ENCODE measurements around the gene SLC46A1. TPM values are rescaled to one million over a fixed set of nuclear protein-coding genes. Genes with fewer than 3 reads are reported as not detected.

The SLC46A1 gene
- total and polyA plus RNA-seq, 2 of the 13 experiments (the other 11 are each of a cell fraction or from before 2014, with no cell fraction given) = 19.6 to 22.6 TPM

- Histone ChIP-seq H3K9ac (ENCODE audit: insufficient read depth, low read depth, low read length) (no peak overlapping the region), H3K4me3 (replicated peaks in 1 of 3; ENCODE audit: insufficient read depth in 1 of 3, low read depth in 2 of 3, low read length in 3 of 3) (no peak overlapping the region), H3K79me2 (ENCODE audit: insufficient read depth, low read length) (no peaks in the 10 kb centered on the region), H3K9me3 (ENCODE audit: low read length) (no peaks in the 10 kb centered on the region), H2AFZ (ENCODE audit: low read length) (no peak overlapping the region), H4K20me1 (ENCODE audit: insufficient read depth, low read length) (no peaks in the 10 kb centered on the region), H3K4me2 (ENCODE audit: low read depth, low read length) (no peak overlapping the region), H3K27me3 (ENCODE audit: control insufficient read depth in 1 of 2, insufficient read depth in 2 of 2, low read length in 2 of 2) (no peaks in the 10 kb centered on the region), H3K4me1 (ENCODE audit: insufficient read depth, low read length) (peaks cover 31% of the 10 kb centered on the region), H3K27ac (ENCODE audit: extremely low read length, insufficient read depth, low read length) (no peak overlapping the region), H3K36me3 (replicated peaks in 1 of 2; ENCODE audit: control insufficient read depth in 1 of 2, insufficient read depth in 2 of 2, low read length in 2 of 2) (peaks cover 0 to 5% of the 10 kb centered on the region in 2 experiments; a peak in 3 of 5 replicates)
- no TSS peak for BruUV-seq (replicated peaks)
- TF ChIP-seq HNRNPK (IDR thresholded peaks at IDR 0.05; ENCODE audit: low read depth, low read length, poor library complexity, severe bottlenecking) (peak; percentile 37), ZNF710 (CRISPR knock-in tag; IDR thresholded peaks at IDR 0.05; ENCODE audit: borderline replicate concordance) (no peak)
- WGBS (ENCODE audit: low lambda C conversion rate) = 76% methylated on average over 7 of the region's 7 CpGs
- intact Hi-C loops (cut with micrococcal nuclease; ENCODE audit: unreplicated experiment) = no loop called here
- ATAC-seq = no peak
- in situ Hi-C loops (cut with HindIII; ENCODE audit: extremely low pct_ligation_motif_present, low pct_unique_long_range_greater_than_20kb) = no loop called here
- DNase-seq (ENCODE audit: low spot score) = no peak
- no peak for FAIRE-seq
- CTCF ChIA-PET (ENCODE audit: low intra/inter-chr PET ratio, low total read pairs) = no interaction called here
- POLR2A ChIA-PET = interaction anchor here (1.2 to 4.8 kb wide), 4 partner anchors 11 to 26 kb away, joined by 3 to 33 read pairs (median 14); partner anchors contain the start of genes SLC46A1 and VTN
Measured at GRCh38 chr17:28394337-28395116, 11.5 kb downstream of the SLC46A1 start.

GRCh38 chr17:28392491-28392890, 13.5 kb downstream of the SLC46A1 start:
- Histone ChIP-seq H3K79me2 (ENCODE audit: insufficient read depth, low read length) (no peaks in the 10 kb centered on the region), H3K4me2 (ENCODE audit: low read depth, low read length) (no peak overlapping the region), H3K27me3 (ENCODE audit: control insufficient read depth in 1 of 2, insufficient read depth in 2 of 2, low read length in 2 of 2) (no peaks in the 10 kb centered on the region), H3K36me3 (replicated peaks in 1 of 2; ENCODE audit: control insufficient read depth in 1 of 2, insufficient read depth in 2 of 2, low read length in 2 of 2) (no peaks in the 10 kb centered on the region), H2AFZ (ENCODE audit: low read length) (no peak overlapping the region), H3K4me3 (replicated peaks in 1 of 3; ENCODE audit: insufficient read depth in 1 of 3, low read depth in 2 of 3, low read length in 3 of 3) (no peak overlapping the region), H4K20me1 (ENCODE audit: insufficient read depth, low read length) (no peaks in the 10 kb centered on the region), H3K9me3 (ENCODE audit: low read length) (no peaks in the 10 kb centered on the region), H3K9ac (ENCODE audit: insufficient read depth, low read depth, low read length) (no peak overlapping the region), H3K4me1 (ENCODE audit: insufficient read depth, low read length) (peaks cover 10% of the 10 kb centered on the region), H3K27ac (ENCODE audit: extremely low read length, insufficient read depth, low read length) (no peak overlapping the region)
- ChIA-PET CTCF (ENCODE audit: low intra/inter-chr PET ratio, low total read pairs) (no interaction called here), POLR2A (interaction anchor here (1.4 to 1.7 kb wide), 2 partner anchors 12 to 22 kb away, joined by 4 to 6 read pairs; partner anchors contain the start of gene VTN)
- ATAC-seq = no peak
- intact Hi-C loops (cut with micrococcal nuclease; ENCODE audit: unreplicated experiment) = no loop called here
- DNase-seq (ENCODE audit: low spot score) = no peak
- no peak for FAIRE-seq
- no TSS peak for BruUV-seq (replicated peaks)
- 94% methylated on average over 7 of the region's 10 CpGs for WGBS (ENCODE audit: low lambda C conversion rate)
- in situ Hi-C loops (cut with HindIII; ENCODE audit: extremely low pct_ligation_motif_present, low pct_unique_long_range_greater_than_20kb) = no loop called here
- no peak for TF ChIP-seq FOXO4 (CRISPR knock-in tag; conservative IDR thresholded peaks at IDR 0.05)
- TF ChIP-seq ZNF746 (CRISPR knock-in tag; IDR thresholded peaks at IDR 0.05) = no peak
- no peak for TF ChIP-seq ZSCAN21 (CRISPR knock-in tag; IDR thresholded peaks at IDR 0.05; ENCODE audit: borderline replicate concordance)
- TF ChIP-seq IRF9 (CRISPR knock-in tag; IDR thresholded peaks at IDR 0.05; ENCODE audit: borderline replicate concordance) = no peak
- no peak for TF ChIP-seq MTF1 (CRISPR knock-in tag; IDR thresholded peaks at IDR 0.05)
- TF ChIP-seq TBX2 (CRISPR knock-in tag; IDR thresholded peaks at IDR 0.05; ENCODE audit: borderline replicate concordance) = no peak
- TF ChIP-seq KDM6A (CRISPR knock-in tag; IDR thresholded peaks at IDR 0.05; ENCODE audit: low read depth) = no peak
- TF ChIP-seq HINFP (CRISPR knock-in tag; IDR thresholded peaks at IDR 0.05; ENCODE audit: low read depth) = no peak
- no peak for TF ChIP-seq TCF7 (IDR thresholded peaks at IDR 0.05; ENCODE audit: low read depth)
